ENCODE measurements around the gene CHN2. TPM values are rescaled to one million over a fixed set of nuclear protein-coding genes. Genes with fewer than 3 reads are reported as not detected.

Gene CHN2
- total RNA-seq, 5 donors from 2014 or later (not counting 1 experiment from before 2014, with no cell fraction given) = 4.5 to 9.0 (median 6.6) TPM

GRCh38 chr7:29480934-29481651, 286.5 kb downstream of the CHN2 start:
- 79% methylated on average over 2 of the region's 5 CpGs for WGBS (ENCODE audit: insufficient coverage)
- CTCF ChIA-PET = interaction anchor here in 1 of 2 donors (0.7 kb wide), 1 partner anchor 448 kb away, joined by 4 read pairs; no protein-coding TSS in a partner anchor

GRCh38 chr7:29482056-29482455, 287.5 kb downstream of the CHN2 start:
- ChIA-PET CTCF (no interaction called here), POLR2A (no interaction called here)
- Mint-ChIP-seq H3K27ac (no peak overlapping the region), H3K27me3 (peaks cover 4% of the 10 kb centered on the region in 2 donors), H3K36me3 (no peaks in the 10 kb centered on the region), H3K4me1 (no peaks in the 10 kb centered on the region), H3K9me3 (no peaks in the 10 kb centered on the region), H3K4me3 (no peak overlapping the region)
- no peak for ATAC-seq (replicated peaks in 1 of 4)
- Histone ChIP-seq H3K27ac (ENCODE audit: low read length) (no peak overlapping the region), H3K4me1 (ENCODE audit: control insufficient read depth in 1 of 2, extremely low read depth in 1 of 2, insufficient read depth in 2 of 2, low read length in 2 of 2) (no peaks in the 10 kb centered on the region), H3K9me3 (no peaks in the 10 kb centered on the region), H3K36me3 (ENCODE audit: control insufficient read depth in 2 of 2, extremely low read depth in 1 of 2, insufficient read depth in 1 of 2, low read length in 1 of 2) (no peaks in the 10 kb centered on the region), H3K4me3 (ENCODE audit: control insufficient read depth in 1 of 2, extremely low read depth in 1 of 2, low read length in 1 of 2) (no peak overlapping the region), H3K27me3 (replicated peaks in 1 of 2; ENCODE audit: control insufficient read depth in 2 of 2, extremely low read depth in 1 of 2, insufficient read depth in 2 of 2, low read length in 1 of 2) (peaks cover 0 to 4% of the 10 kb centered on the region in 2 experiments)
- 83% methylated on average over 1 of the region's 4 CpGs for WGBS (ENCODE audit: insufficient coverage)
- DNase-seq = no peak

More at GRCh38 chr7:29480934-29481651, 286.5 kb downstream of the CHN2 start:
- no peaks in the 10 kb centered on the region for H3K4me1 ChIP-seq (ENCODE audit: control insufficient read depth in 1 of 2, extremely low read depth in 1 of 2, insufficient read depth in 2 of 2, low read length in 2 of 2)
- no peaks in the 10 kb centered on the region for H3K36me3 ChIP-seq (ENCODE audit: control insufficient read depth in 2 of 2, extremely low read depth in 1 of 2, insufficient read depth in 1 of 2, low read length in 1 of 2)
- DNase-seq (no peak), ATAC-seq (replicated peaks in 1 of 4) (no peak)
- no peak overlapping the region for H3K4me3 Mint-ChIP-seq
- H3K27me3 ChIP-seq (replicated peaks in 1 of 2; ENCODE audit: control insufficient read depth in 2 of 2, extremely low read depth in 1 of 2, insufficient read depth in 2 of 2, low read length in 1 of 2) = peaks cover 0 to under 1% of the 10 kb centered on the region in 2 experiments
- H3K27me3 Mint-ChIP-seq = peaks cover 0 to 4% of the 10 kb centered on the region in 2 donors
- no peaks in the 10 kb centered on the region for H3K9me3 ChIP-seq
- no peak overlapping the region for H3K4me3 ChIP-seq (ENCODE audit: control insufficient read depth in 1 of 2, extremely low read depth in 1 of 2, low read length in 1 of 2)
- no peaks in the 10 kb centered on the region for H3K36me3 Mint-ChIP-seq
- no peak overlapping the region for H3K27ac Mint-ChIP-seq
- H3K4me1 Mint-ChIP-seq = no peaks in the 10 kb centered on the region
- no peak overlapping the region for H3K27ac ChIP-seq (ENCODE audit: low read length)
- POLR2A ChIA-PET = no interaction called here
- H3K9me3 Mint-ChIP-seq = no peaks in the 10 kb centered on the region

GRCh38 chr7:29483219-29484104, 288.9 kb downstream of the CHN2 start:
- no peaks in the 10 kb centered on the region for H3K36me3 ChIP-seq (ENCODE audit: control insufficient read depth in 2 of 2, extremely low read depth in 1 of 2, insufficient read depth in 1 of 2, low read length in 1 of 2)
- ATAC-seq (replicated peaks in 1 of 4) = no peak
- no peak overlapping the region for H3K27ac ChIP-seq (ENCODE audit: low read length)
- ChIA-PET CTCF (interaction anchor here in 1 of 2 donors (0.6 kb wide), 1 partner anchor 82 kb away, joined by 8 read pairs; no protein-coding TSS in a partner anchor), POLR2A (no interaction called here)
- H3K4me1 ChIP-seq (ENCODE audit: control insufficient read depth in 1 of 2, extremely low read depth in 1 of 2, insufficient read depth in 2 of 2, low read length in 2 of 2) = no peaks in the 10 kb centered on the region
- no peaks in the 10 kb centered on the region for H3K9me3 ChIP-seq
- H3K27ac Mint-ChIP-seq = no peak overlapping the region
- WGBS (ENCODE audit: insufficient coverage) = no CpG with 5 or more reads among the region's 11 CpGs
- H3K27me3 Mint-ChIP-seq = peaks cover 4% of the 10 kb centered on the region in 2 donors
- no peak overlapping the region for H3K4me3 Mint-ChIP-seq
- H3K4me3 ChIP-seq (ENCODE audit: control insufficient read depth in 1 of 2, extremely low read depth in 1 of 2, low read length in 1 of 2) = no peak overlapping the region
- no peaks in the 10 kb centered on the region for H3K9me3 Mint-ChIP-seq
- no peaks in the 10 kb centered on the region for H3K36me3 Mint-ChIP-seq
- peaks cover 0 to 3% (median 2%) of the 10 kb centered on the region in 3 donors for H3K4me1 Mint-ChIP-seq
- peaks cover 0 to 4% of the 10 kb centered on the region in 2 experiments for H3K27me3 ChIP-seq (replicated peaks in 1 of 2; ENCODE audit: control insufficient read depth in 2 of 2, extremely low read depth in 1 of 2, insufficient read depth in 2 of 2, low read length in 1 of 2)
- no peak for DNase-seq

- Histone ChIP-seq H3K4me1 (ENCODE audit: control insufficient read depth in 1 of 2, extremely low read depth in 1 of 2, insufficient read depth in 2 of 2, low read length in 2 of 2) (no peaks in the 10 kb centered on the region), H3K27me3 (replicated peaks in 1 of 2; ENCODE audit: control insufficient read depth in 2 of 2, extremely low read depth in 1 of 2, insufficient read depth in 2 of 2, low read length in 1 of 2) (peaks cover 0 to 4% of the 10 kb centered on the region in 2 experiments), H3K4me3 (ENCODE audit: control insufficient read depth in 1 of 2, extremely low read depth in 1 of 2, low read length in 1 of 2) (no peak overlapping the region), H3K36me3 (ENCODE audit: control insufficient read depth in 2 of 2, extremely low read depth in 1 of 2, insufficient read depth in 1 of 2, low read length in 1 of 2) (no peaks in the 10 kb centered on the region), H3K27ac (ENCODE audit: low read length) (no peak overlapping the region), H3K9me3 (no peaks in the 10 kb centered on the region)
- Mint-ChIP-seq H3K9me3 (no peaks in the 10 kb centered on the region), H3K36me3 (no peaks in the 10 kb centered on the region), H3K4me1 (peaks cover 0 to 3% (median 2%) of the 10 kb centered on the region in 3 donors), H3K4me3 (no peak overlapping the region), H3K27me3 (peaks cover 4% of the 10 kb centered on the region in 2 donors), H3K27ac (no peak overlapping the region)
- ATAC-seq (replicated peaks in 1 of 4) = no peak
- 100% methylated on average over 1 of the region's 3 CpGs for WGBS (ENCODE audit: insufficient coverage)
- no peak for DNase-seq
- ChIA-PET CTCF (no interaction called here), POLR2A (no interaction called here)
Observed at GRCh38 chr7:29484280-29484679, 289.7 kb downstream of the CHN2 start.

- H3K36me3 Mint-ChIP-seq = no peaks in the 10 kb centered on the region
Observed at GRCh38 chr7:29485339-29486190, 291.0 kb downstream of the CHN2 start.

More at GRCh38 chr7:29485339-29486190, 291.0 kb downstream of the CHN2 start:
- ChIA-PET POLR2A (no interaction called here), CTCF (interaction anchor here in 1 of 2 donors (0.6 kb wide), 1 partner anchor 108 kb away, joined by 6 read pairs; no protein-coding TSS in a partner anchor)
- DNase-seq (no peak), ATAC-seq (replicated peaks in 1 of 4) (no peak)
- Histone ChIP-seq H3K36me3 (ENCODE audit: control insufficient read depth in 2 of 2, extremely low read depth in 1 of 2, insufficient read depth in 1 of 2, low read length in 1 of 2) (no peaks in the 10 kb centered on the region), H3K4me3 (ENCODE audit: control insufficient read depth in 1 of 2, extremely low read depth in 1 of 2, low read length in 1 of 2) (no peak overlapping the region), H3K27ac (ENCODE audit: low read length) (no peak overlapping the region), H3K9me3 (no peaks in the 10 kb centered on the region), H3K27me3 (replicated peaks in 1 of 2; ENCODE audit: control insufficient read depth in 2 of 2, extremely low read depth in 1 of 2, insufficient read depth in 2 of 2, low read length in 1 of 2) (peaks cover 0 to 4% of the 10 kb centered on the region in 2 experiments), H3K4me1 (ENCODE audit: control insufficient read depth in 1 of 2, extremely low read depth in 1 of 2, insufficient read depth in 2 of 2, low read length in 2 of 2) (no peaks in the 10 kb centered on the region)
- no peak overlapping the region for H3K27ac Mint-ChIP-seq
- H3K4me3 Mint-ChIP-seq = no peak overlapping the region
- peaks cover 0 to 3% (median 2%) of the 10 kb centered on the region in 3 donors for H3K4me1 Mint-ChIP-seq
- H3K27me3 Mint-ChIP-seq = peaks cover 4% of the 10 kb centered on the region in 2 donors
- WGBS (ENCODE audit: insufficient coverage) = 67% methylated on average over 3 of the region's 11 CpGs
- H3K9me3 Mint-ChIP-seq = no peaks in the 10 kb centered on the region

All from T-cell (primary cell).